HG03378 (cell line): ENCODE results near the gene HECW1.
"Not testable (repeated sequence)": the region's sequence is repeated elsewhere in the genome, so short reads cannot be mapped to it uniquely, and the experiment has no call there.

Experiments used
- ATAC-seq: cut with Tn5 transposase; IDR thresholded peaks from one replicate; pipeline ENCODE4 v1.9.1; 2021; ENCODE audit warnings: mild to moderate bottlenecking, moderate library complexity; ENCODE audit not compliant: unreplicated experiment

HECW1 gene

DNA sequence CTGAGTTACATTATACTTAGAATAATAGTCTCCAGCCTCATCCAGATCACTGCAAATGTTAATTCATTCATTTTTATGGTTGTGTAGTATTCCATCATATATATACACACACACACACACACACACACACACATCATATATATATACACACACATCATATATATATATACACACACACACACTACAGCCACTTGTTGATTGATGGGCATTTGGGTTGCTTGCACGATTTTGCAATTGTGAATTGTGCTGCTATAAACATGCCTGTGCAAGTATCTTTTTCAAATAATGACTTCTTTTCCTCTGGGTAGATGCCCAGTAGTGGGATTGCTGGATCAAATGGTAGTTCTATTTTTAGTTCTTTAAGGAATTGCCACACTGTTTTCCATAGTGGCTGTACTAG, 233.2 kb downstream of the HECW1 start:
- not testable (repeated sequence) for ATAC-seq

DNA sequence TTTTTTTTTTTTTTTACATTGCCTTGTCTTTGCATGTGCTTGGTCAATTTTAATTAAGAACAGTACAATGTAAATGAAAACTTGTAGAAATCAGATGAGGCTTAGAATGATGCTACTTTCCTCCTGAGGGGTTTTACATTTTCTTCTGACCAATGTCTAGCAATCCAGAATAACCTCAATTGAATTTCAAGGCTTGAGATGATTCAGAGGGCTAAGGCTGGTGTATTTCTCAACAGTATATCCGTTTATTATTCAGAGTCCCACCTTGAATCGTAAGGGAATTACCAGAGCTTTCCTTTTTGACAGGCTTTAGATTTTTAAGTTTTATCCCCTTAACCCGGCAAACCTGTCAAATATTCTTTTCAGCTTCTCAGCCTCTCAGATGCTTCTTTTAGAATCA, 239.2 kb downstream of the HECW1 start:
- no peak for ATAC-seq

DNA sequence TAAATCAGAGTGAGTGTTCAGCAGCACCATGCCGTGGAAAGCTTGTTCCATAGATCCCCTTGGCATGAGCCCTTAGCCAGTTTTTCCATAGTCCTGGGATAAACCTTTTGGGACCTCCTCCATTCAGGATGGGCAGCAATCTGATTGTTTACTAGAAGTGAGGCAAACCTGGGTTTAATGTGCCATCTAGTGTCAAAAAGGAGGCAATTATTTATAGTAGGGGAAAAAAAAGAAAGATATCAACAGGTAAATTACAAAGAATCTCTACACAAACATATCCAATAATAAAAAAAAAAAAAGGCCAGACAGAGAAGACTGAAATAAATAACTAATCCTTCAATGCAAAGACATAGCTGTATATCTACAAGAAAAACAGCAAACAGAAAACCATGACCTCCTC, 241.5 kb downstream of the HECW1 start:
- no peak for ATAC-seq

DNA sequence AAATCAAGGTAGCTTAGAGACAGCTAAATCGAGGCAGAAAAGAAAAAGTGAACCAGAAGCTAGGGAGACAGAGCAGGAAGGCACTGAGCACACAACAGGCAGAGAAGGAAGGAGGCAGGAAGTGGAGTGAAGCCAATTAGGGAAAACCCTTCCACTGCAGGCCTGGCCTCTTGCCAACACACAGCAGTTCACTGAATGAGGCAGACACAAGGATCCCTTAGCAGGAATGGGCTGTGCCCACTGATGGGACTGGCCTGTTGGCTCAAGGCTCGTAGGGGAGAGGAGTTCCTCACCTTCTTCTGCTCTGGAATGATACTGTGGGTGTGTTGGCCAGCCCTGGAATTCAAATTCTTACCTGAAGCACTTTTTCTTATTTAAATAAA, 250.2 kb downstream of the HECW1 start:
- no peak for ATAC-seq

DNA sequence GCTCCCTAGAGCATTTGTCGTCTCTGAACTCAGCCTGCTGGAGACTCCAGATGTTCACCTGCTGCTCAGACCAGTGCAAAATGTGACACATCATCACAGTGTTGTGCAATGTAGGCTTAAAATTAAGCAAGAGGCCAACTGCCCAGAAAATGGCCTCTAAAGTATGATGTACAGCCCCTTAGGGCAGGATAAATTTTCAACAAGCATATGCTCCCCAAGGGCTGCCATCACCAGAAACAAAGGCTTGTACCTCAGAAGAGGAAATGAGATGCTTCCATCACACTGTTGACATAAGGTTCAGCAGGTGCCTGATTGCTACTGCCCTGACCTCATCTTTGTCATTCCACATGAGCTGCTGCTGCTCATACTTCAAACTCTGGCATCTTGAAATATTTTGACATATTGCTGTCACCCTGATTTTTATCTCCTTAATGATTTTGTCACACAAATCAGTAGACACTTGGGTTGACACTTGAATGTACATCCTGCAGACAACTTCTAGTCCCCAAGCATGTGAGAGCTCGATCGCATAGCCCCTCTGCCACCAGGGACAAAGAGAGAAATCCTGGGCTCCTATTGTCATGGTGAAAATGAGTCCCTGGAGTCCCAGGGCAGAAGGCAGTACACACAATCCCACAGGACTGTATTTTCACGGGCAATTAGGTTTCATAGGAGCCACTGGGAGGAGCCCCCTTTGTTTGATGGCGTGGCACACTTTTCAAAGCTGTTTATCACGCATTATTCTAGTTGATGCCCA, 250.8 kb downstream of the HECW1 start:
- no peak for ATAC-seq

DNA sequence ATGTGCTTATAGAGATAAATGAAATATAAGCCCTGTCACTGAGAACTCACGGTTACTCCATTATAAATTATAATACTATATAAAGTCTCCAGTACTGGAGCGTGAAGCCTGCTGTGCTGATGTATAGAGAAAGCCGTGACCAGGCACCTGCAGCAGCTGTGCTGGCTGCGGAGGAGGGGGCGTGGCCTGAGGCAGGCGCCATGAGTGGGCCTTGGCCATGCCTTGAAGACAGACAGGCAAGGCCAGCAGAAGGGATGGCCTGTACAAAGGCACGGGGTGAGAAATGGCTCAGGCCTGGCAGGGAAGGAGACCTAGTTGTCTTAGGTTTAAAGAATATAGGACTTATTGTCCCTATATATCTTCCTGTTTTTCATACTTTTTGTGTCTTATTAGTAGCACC, 251.9 kb downstream of the HECW1 start:
- no peak for ATAC-seq

GRCh38 chr7:43372676-43373355, 260.4 kb downstream of the HECW1 start:
- no peak for ATAC-seq

- no peak for ATAC-seq
These were observed 264.9 kb downstream of the HECW1 start for GRCh38 chr7:43377196-43377960.

- ATAC-seq, result no peak
These were observed 266.8 kb downstream of the HECW1 start for GRCh38 chr7:43379210-43379609.

DNA sequence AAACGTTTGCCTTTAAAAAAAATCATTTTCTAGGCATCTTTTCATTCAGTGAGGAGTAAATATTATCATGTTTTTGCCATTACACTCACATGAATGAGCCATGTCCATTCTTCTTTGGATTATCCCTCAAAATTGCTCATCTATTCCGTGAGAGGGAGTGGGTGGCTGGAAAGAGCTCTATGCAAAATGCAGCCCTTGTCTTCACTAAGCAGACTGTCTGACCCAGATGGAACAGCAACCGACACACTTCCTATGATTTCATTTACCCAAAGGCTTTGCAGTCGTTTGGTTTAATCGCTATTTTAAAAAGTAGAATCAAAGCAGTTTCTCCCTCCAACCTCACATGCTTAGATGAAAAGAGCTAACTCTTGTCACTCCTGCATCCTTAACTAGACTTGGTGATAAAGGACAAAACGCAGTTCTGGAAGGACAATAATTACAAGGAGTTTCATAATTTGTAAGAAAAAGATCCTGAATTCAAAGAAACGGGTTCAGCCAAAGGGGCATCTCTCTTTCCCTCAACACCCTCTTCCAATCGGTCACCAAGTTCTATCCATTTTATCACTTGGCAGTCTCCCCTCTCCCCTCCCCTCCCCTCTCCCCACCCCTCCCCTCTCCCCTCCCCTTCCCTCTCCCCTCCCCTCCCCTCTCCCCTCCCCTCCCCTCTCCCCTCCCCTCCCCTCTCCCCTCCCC, 272.3 kb downstream of the HECW1 start:
- ATAC-seq, result no peak

GRCh38 chr7:43385309-43385680, 272.8 kb downstream of the HECW1 start:
- no peak for ATAC-seq

DNA sequence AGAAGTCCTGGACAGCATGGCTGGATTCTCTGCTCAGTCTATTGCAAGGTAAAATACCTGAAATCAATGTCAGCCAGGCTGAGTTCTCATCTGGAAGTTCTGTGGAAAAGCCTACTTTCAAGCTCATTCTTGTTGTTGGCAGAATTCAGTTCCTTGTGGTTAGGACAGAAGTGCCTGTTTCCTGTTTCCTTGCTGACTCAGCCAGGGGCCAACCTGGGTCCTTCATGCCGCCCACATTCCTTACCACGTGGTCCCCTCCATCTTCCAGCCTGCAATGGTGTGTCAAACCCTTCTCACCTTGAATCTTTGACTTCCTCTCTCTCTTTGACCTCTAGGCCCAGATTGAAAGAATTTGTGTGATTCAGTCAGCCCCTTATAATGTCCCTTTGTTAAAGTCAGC, 273.4 kb downstream of the HECW1 start:
- ATAC-seq, result no peak

- ATAC-seq, result no peak
These were observed 275.5 kb downstream of the HECW1 start for GRCh38 chr7:43387932-43388331.

GRCh38 chr7:43390576-43390975, 278.1 kb downstream of the HECW1 start:
- ATAC-seq, result no peak

- no peak for ATAC-seq
These were observed 279.1 kb downstream of the HECW1 start for GRCh38 chr7:43391518-43391917.

DNA sequence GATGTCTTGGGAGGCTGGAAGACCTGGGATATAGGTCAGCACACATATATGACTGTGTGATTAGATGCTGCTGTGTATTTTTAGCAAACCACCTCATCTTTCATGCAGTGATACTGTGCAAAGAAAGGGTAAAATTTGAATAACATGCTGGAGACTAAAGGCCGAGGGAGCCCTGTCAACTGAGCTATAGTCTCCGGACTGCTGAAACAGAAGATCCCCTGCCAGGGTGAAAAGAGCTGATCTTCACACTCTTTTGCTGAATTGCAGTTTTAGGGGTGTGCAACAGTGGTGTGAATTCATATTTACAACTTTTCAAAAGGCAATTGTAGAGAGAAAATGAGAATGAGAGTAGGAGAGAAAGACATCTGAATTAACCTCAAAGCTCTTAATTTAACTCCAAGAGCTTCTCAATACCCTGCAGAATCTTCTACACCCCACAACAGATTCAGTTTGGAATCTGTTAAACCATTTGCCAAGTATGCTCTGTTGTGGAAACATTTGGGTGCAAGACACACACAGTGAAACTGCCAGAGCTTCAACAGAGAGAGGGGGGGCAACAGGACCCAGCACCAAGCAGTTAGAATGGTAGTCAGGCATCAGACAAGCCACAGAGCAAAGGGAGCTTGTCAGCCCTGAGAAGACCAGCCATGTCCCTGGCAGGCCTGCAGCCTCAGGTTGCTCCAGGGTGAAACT, 280.3 kb downstream of the HECW1 start:
- ATAC-seq, result no peak

- no peak for ATAC-seq
These were observed 282.1 kb downstream of the HECW1 start for GRCh38 chr7:43394441-43395130.

DNA sequence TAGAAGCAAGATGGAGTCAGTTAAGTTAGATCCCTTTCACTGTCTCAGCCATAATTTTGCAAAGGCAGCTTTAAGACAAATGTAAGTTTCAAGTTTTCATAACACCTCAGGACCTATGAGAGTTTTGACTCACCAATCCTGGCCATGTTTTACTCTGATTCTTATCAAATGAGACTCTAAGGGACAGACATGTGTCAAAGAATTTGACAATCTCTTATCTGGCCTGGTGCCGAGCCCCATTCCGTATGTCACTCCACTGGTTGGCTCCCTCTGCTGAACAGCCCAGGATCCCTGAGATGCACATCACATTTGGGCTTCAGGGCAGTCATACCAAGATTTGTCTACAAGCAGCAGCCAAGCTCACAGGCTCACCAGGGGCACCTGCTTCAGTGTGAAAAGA, 282.9 kb downstream of the HECW1 start:
- ATAC-seq, result no peak

- ATAC-seq, result no peak
These were observed 283.8 kb downstream of the HECW1 start for GRCh38 chr7:43396187-43396740.

DNA sequence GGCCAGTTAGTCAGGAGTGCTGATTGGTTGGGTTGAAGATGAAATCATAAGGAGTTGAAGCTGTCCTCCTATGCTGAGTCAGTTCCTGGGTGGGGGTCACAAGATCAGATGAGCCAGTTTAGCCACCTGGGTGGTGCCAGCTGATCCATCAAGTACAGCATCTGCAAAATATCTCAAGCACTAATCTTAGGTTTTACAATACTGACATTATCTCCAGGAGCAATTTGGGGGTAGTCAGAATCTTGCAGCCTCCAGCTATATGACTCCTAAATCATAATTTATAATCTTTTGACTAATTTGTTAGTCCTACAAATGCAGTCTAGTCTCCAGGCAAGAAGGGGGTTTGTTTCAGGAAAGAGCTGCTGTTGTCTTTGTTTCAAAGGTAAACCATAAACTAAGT, 286.4 kb downstream of the HECW1 start:
- ATAC-seq, result no peak
